NCI-H1694 (cell line): ENCODE measurements around the gene PPDPF.

Experiments
- DNase-seq: peaks from one replicate; lab custom pipeline; 2025; lab: John Stamatoyannopoulos, UW

PPDPF gene

GRCh38 chr20:63487781-63488241, 32.8 kb upstream of the PPDPF start:
- DNase-seq, result no peak

- DNase-seq, result no peak
Measured at GRCh38 chr20:63488315-63489251, 32.0 kb upstream of the PPDPF start.

- no peak for DNase-seq
Measured at GRCh38 chr20:63490416-63490815, 30.1 kb upstream of the PPDPF start.

- DNase-seq, result no peak
Measured at GRCh38 chr20:63491078-63491477, 29.5 kb upstream of the PPDPF start.

- no peak for DNase-seq
Measured at GRCh38 chr20:63491635-63492230, 28.8 kb upstream of the PPDPF start.

GRCh38 chr20:63492518-63492917, 28.0 kb upstream of the PPDPF start:
- DNase-seq, result no peak

- DNase-seq, result no peak
Measured at GRCh38 chr20:63492982-63493381, 27.6 kb upstream of the PPDPF start.

- no peak for DNase-seq
Measured at GRCh38 chr20:63493563-63494020, 27.0 kb upstream of the PPDPF start.

GRCh38 chr20:63494084-63494419, 26.5 kb upstream of the PPDPF start:
- DNase-seq, result no peak

- no peak for DNase-seq
Measured at GRCh38 chr20:63494420-63495166, 26.0 kb upstream of the PPDPF start.

GRCh38 chr20:63495167-63495720, 25.3 kb upstream of the PPDPF start:
- DNase-seq, result no peak

GRCh38 chr20:63495741-63496595, 24.6 kb upstream of the PPDPF start:
- DNase-seq, result no peak

- no peak for DNase-seq
Measured at GRCh38 chr20:63496596-63497120, 23.9 kb upstream of the PPDPF start.

GRCh38 chr20:63497138-63497945, 23.2 kb upstream of the PPDPF start:
- no peak for DNase-seq

GRCh38 chr20:63497946-63498935, 22.3 kb upstream of the PPDPF start:
- no peak for DNase-seq

GRCh38 chr20:63498960-63499337, 21.6 kb upstream of the PPDPF start, which contains the start of gene EEF1A2:
EEF1A2 (minus strand) TSS chr20:63499083; CDS start chr20:63497763, 1,320 bp downstream.
- DNase-seq, result no peak

GRCh38 chr20:63499338-63499969, 21.1 kb upstream of the PPDPF start:
- DNase-seq, result no peak

GRCh38 chr20:63500151-63500901, 20.2 kb upstream of the PPDPF start:
- no peak for DNase-seq
